Liver (tissue), 9 donors: ENCODE results near the gene CCIN. TPM values are rescaled to one million over a fixed set of nuclear protein-coding genes. Genes with fewer than 3 reads are reported as not detected.
A peak's percentile ranks its signal among the peaks of the same experiment; 100 is the strongest.

Experiments used
- DNase-seq: peaks from one replicate; pipeline ENCODE4 v3.0.0-alpha.2; 2017; ENCODE audit warnings: low spot score
- H3K27ac ChIP-seq, 2 donors: one replicate each; pipeline ENCODE4 v1.7.0; 2013; ENCODE audit warnings: inconsistent platforms in 2 of 2, low read length in 2 of 2, control low read depth in 1 of 2, low read depth in 1 of 2, mild to moderate bottlenecking in 1 of 2
- H3K27me3 ChIP-seq, 4 donors: one replicate each; pipeline versions ENCODE4 v1.6.1 to v1.7.0; 2013; ENCODE audit warnings: low read length in 3 of 4, inconsistent platforms in 1 of 4, mild to moderate bottlenecking in 1 of 4, moderate library complexity in 1 of 4; ENCODE audit not compliant: control insufficient read depth in 4 of 4, insufficient read depth in 4 of 4
- H3K36me3 ChIP-seq, 4 donors: one replicate each; pipeline versions ENCODE4 v1.6.1 to v1.7.0; 2013; ENCODE audit warnings: low read length in 3 of 4, mild to moderate bottlenecking in 3 of 4, low read depth in 1 of 4, moderate library complexity in 1 of 4; ENCODE audit not compliant: control insufficient read depth in 4 of 4, insufficient read depth in 3 of 4
- H3K4me1 ChIP-seq, 4 donors: one replicate each; pipeline versions ENCODE4 v1.6.1 to v1.7.0; 2013; ENCODE audit warnings: low read length in 3 of 4, mild to moderate bottlenecking in 3 of 4, moderate library complexity in 1 of 4; ENCODE audit not compliant: control insufficient read depth in 4 of 4, insufficient read depth in 4 of 4
- H3K4me3 ChIP-seq, 3 donors: one replicate each; pipeline versions ENCODE4 v1.6.1 to v1.7.0; 2013; ENCODE audit warnings: low read length in 3 of 3, control low read depth in 1 of 3, low read depth in 1 of 3, mild to moderate bottlenecking in 1 of 3
- H3K9ac ChIP-seq, 2 donors: one replicate each; pipeline ENCODE4 v1.7.0; 2013; ENCODE audit warnings: low read length in 2 of 2, mild to moderate bottlenecking in 2 of 2, moderate library complexity in 2 of 2, control low read depth in 1 of 2, low read depth in 1 of 2
- H3K9me3 ChIP-seq, 4 donors: one replicate each; pipeline versions ENCODE4 v1.6.1 to v1.7.0; 2013; ENCODE audit warnings: low read length in 3 of 4; ENCODE audit not compliant: control insufficient read depth in 4 of 4
- CTCF ChIP-seq: fragments of 150-350 bp; IDR thresholded peaks from 2 replicates; pipeline ENCODE4 v1.5.1; 2017; ENCODE audit warnings: improper control_type of control experiment, low read depth, low read length; ENCODE audit not compliant: missing input control
- FOXA2 ChIP-seq: IDR thresholded peaks from 2 replicates; pipeline ENCODE4 v1.6.1; 2016; ENCODE audit warnings: antibody characterized with exemption
- GABPA ChIP-seq, 2 donors: IDR thresholded peaks in 1 of 2; conservative IDR thresholded peaks in 1 of 2; 2 replicates each; pipeline ENCODE4 v1.6.1; 2016; ENCODE audit warnings: antibody characterized with exemption in 2 of 2, mild to moderate bottlenecking in 1 of 2, moderate library complexity in 1 of 2
- JUND ChIP-seq, 2 donors: IDR thresholded peaks; 2 replicates each; pipeline ENCODE4 v1.6.1; 2016; ENCODE audit warnings: antibody characterized with exemption in 2 of 2
- NR2F2 ChIP-seq: IDR thresholded peaks from 2 replicates; pipeline ENCODE4 v1.6.1; 2016; ENCODE audit warnings: antibody characterized with exemption
- RAD21 ChIP-seq, 2 donors: IDR thresholded peaks; 2 replicates each; pipeline ENCODE4 v1.6.1; 2016; ENCODE audit warnings: antibody characterized with exemption in 2 of 2, mild to moderate bottlenecking in 2 of 2
- RXRA ChIP-seq, 2 donors: IDR thresholded peaks; 2 replicates each; pipeline ENCODE4 v1.6.1; 2017 to 2018; ENCODE audit warnings: antibody characterized with exemption in 2 of 2, mild to moderate bottlenecking in 1 of 2
- TAF1 ChIP-seq: conservative IDR thresholded peaks from 2 replicates; pipeline ENCODE4 v1.6.1; 2016; ENCODE audit warnings: antibody characterized with exemption, mild to moderate bottlenecking
- YY1 ChIP-seq: IDR thresholded peaks from 2 replicates; pipeline ENCODE4 v1.6.1; 2016; ENCODE audit warnings: antibody characterized with exemption, mild to moderate bottlenecking
- ZBTB33 ChIP-seq: IDR thresholded peaks from 2 replicates; pipeline ENCODE4 v1.6.1; 2016; ENCODE audit warnings: antibody characterized with exemption
- WGBS: extraction: QIAGEN DNeasy Blood & Tissue Kit; methylation state at CpG from one replicate; pipeline ENCODE4 v1.1.7; 2013; 5-methylcytosine and 5-hydroxymethylcytosine counted together
- polyA plus RNA-seq, 2 donors: library from polyadenylated mRNA; stranded (reverse) in 1 of 2; unstranded in 1 of 2; fragments of 200-250 nt in 1 of 2; fragments of >200 nt in 1 of 2; fragmentation: Nextera tagmentation in 1 of 2; extraction: Ambion mirVana in 1 of 2; gene quantifications; one replicate each; pipeline versions ENCODE4 v1.2.1 to v1.2.3, GENCODE V29; 2013 to 2015
- total RNA-seq, 2 donors: library from RNA; depleted of rRNA; stranded (reverse); fragments of >200 nt; gene quantifications; one replicate each; pipeline ENCODE4 v1.2.3, GENCODE V29; 2014
- TF ChIP-seq, protein P1 (sequence below): IDR thresholded peaks from 2 replicates; pipeline ENCODE4 v1.6.1; 2016; ENCODE audit warnings: antibody characterized with exemption
- donor health status: healthy.
- donor health status: healthy.
- donor health status: healthy.
- donor health status: healthy.
- donor health status: healthy.

Gene CCIN
- total and polyA plus RNA-seq, 4 donors = not detected

GRCh38 chr9:36151316-36152210, 17.6 kb upstream of the CCIN start:
- Histone ChIP-seq H3K4me1 (peaks cover 0 to 8% (median 3%) of the 10 kb centered on the region in 4 donors), H3K27me3 (no peaks in the 10 kb centered on the region), H3K27ac (peak overlapping the region; percentile 6 to 78), H3K4me3 (no peak overlapping the region), H3K9ac (peak overlapping the region in 1 of 2 donors; percentile 13), H3K36me3 (no peaks in the 10 kb centered on the region), H3K9me3 (no peaks in the 10 kb centered on the region)
- no peak for DNase-seq
- TF ChIP-seq CTCF (no peak), FOXA2 (no peak), JUND (IDR thresholded peaks at IDR 0.05) (no peak), NR2F2 (no peak), RXRA (IDR thresholded peaks at IDR 0.05) (no peak), YY1 (no peak), RAD21 (IDR thresholded peaks at IDR 0.05) (no peak), GABPA (IDR thresholded peaks at IDR 0.05 in 1 of 2, conservative IDR thresholded peaks at IDR 0.05 in 1 of 2) (no peak), TAF1 (no peak)
- TF ChIP-seq, protein P1, sequence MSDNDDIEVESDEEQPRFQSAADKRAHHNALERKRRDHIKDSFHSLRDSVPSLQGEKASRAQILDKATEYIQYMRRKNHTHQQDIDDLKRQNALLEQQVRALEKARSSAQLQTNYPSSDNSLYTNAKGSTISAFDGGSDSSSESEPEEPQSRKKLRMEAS = no peak
- 72% methylated on average over 14 of the region's 14 CpGs for WGBS

DNA sequence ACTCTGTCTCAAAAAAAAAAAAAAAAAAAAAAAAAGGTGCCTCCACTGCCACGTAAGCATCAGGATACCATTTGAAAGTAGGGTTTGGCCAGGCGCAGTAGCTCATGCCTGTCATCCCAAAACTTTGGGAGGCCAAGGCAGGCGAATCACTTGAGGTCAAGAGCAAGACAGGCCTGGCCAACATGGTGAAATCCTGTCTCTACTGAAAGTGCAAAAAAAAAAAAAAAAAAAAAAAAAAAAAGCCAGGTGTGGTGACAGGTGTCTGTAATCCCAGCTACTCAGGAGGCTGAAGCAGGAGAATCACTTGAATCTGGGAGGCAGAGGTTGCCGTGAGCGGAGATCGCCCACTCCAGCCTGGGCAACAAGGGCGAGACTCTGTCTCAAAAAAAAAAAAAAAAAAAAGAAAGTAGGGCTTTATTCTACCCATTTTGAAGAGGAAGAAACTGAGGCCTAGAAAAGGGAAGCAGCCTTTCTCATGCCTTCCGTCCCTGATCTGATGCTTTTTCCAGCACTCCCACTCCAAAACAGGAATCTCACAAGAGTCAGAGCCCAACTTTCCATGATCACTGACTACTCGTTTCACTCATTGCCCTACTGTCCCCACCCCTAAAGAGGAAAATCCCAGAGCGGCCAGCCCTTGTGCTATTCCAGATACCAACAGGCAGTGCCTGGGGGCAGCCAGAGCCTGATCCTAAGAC, 16.3 kb upstream of the CCIN start:
- no peak for TF ChIP-seq CTCF
- TF ChIP-seq ZBTB33 = no peak
- Histone ChIP-seq H3K4me3 (no peak overlapping the region), H3K27ac (no peak overlapping the region), H3K9ac (no peak overlapping the region), H3K27me3 (no peaks in the 10 kb centered on the region), H3K36me3 (no peaks in the 10 kb centered on the region), H3K4me1 (peaks cover 0 to 8% (median 3%) of the 10 kb centered on the region in 4 donors), H3K9me3 (no peaks in the 10 kb centered on the region)
- DNase-seq = no peak
- WGBS = 92% methylated on average over 10 of the region's 10 CpGs
